PC-3 (cell line): ENCODE measurements around the gene TAS1R2. TPM values are rescaled to one million over a fixed set of nuclear protein-coding genes. Genes with fewer than 3 reads are reported as not detected.
"Not testable (repeated sequence)": the region's sequence is repeated elsewhere in the genome, so short reads cannot be mapped to it uniquely, and the experiment has no call there.

Experiments used
- ATAC-seq: fragments of 200-7000 bp; cut with Tn5 transposase; 2 replicates; pipeline ENCODE4 v1.9.1; 2020; ENCODE audit warnings: mild to moderate bottlenecking, moderate library complexity
- BruUV-seq: library from RNA; stranded (reverse); fragments of 400-500 nt; replicated peaks from 2 replicates; lab custom pipeline; 2021; lab: Mats Ljungman, UMichigan
- CTCF ChIA-PET: fragments of 300-600 bp; sonication (Branson Sonifier 250); formaldehyde crosslinking; loops from one replicate; lab custom pipeline; 2022; ENCODE audit warnings: antibody characterized with exemption; lab: Charles Lee
- POLR2A ChIA-PET: fragments of 300-600 bp; sonication (Branson Sonifier 250); formaldehyde crosslinking; loops from one replicate; lab custom pipeline; 2022; ENCODE audit warnings: antibody characterized with exemption; ENCODE audit not compliant: unreplicated experiment; lab: Charles Lee
- DNase-seq: peaks from one replicate; pipeline ENCODE4 v3.0.0-alpha.2; 2015
- H2AFZ ChIP-seq: fragments of 300-600 bp; sonication (generic); 2 replicates; pipeline ENCODE4 v1.6.0; 2016; ENCODE audit warnings: antibody characterized with exemption, low read length
- H3F3A ChIP-seq: fragments of 300-600 bp; sonication (generic); one replicate; pipeline ENCODE4 v1.6.0; 2017; ENCODE audit warnings: antibody characterized with exemption, low read length, control low read depth, mild to moderate bottlenecking; ENCODE audit not compliant: unreplicated experiment
- H3K27ac ChIP-seq: fragments of 300-600 bp; sonication (generic); 2 replicates; pipeline ENCODE4 v1.5.1; 2016; ENCODE audit warnings: mild to moderate bottlenecking, low read length
- H3K27me3 ChIP-seq: fragments of 300-600 bp; sonication (generic); 2 replicates; pipeline ENCODE4 v1.6.1; 2016; ENCODE audit warnings: low read length, mixed read lengths
- H3K36me3 ChIP-seq: fragments of 300-600 bp; sonication (generic); 2 replicates; pipeline ENCODE4 v1.6.1; 2016; ENCODE audit warnings: low read depth, mixed run types, low read length, mixed read lengths
- H3K4me1 ChIP-seq: fragments of 300-600 bp; sonication (generic); 2 replicates; pipeline ENCODE4 v1.5.1; 2016; ENCODE audit warnings: low read length; ENCODE audit not compliant: insufficient read depth
- H3K4me2 ChIP-seq: fragments of 300-600 bp; sonication (generic); 2 replicates; pipeline ENCODE4 v1.6.0; 2016; ENCODE audit warnings: low read length
- H3K4me3 ChIP-seq: fragments of 300-600 bp; sonication (generic); 2 replicates; pipeline ENCODE4 v1.5.1; 2016; ENCODE audit warnings: mild to moderate bottlenecking, low read length, mixed read lengths
- H3K79me2 ChIP-seq: fragments of 300-600 bp; sonication (generic); 2 replicates; pipeline ENCODE4 v1.6.1; 2017; ENCODE audit warnings: low read length, mixed read lengths
- H3K9ac ChIP-seq: fragments of 300-600 bp; sonication (generic); 2 replicates; pipeline ENCODE4 v1.6.0; 2016; ENCODE audit warnings: mild to moderate bottlenecking, low read length
- H3K9me2 ChIP-seq: fragments of 300-600 bp; sonication (generic); replicated peaks from 2 replicates; pipeline ENCODE4 v1.6.1; 2016; ENCODE audit warnings: mixed run types, low read length, mixed read lengths
- H3K9me3 ChIP-seq: fragments of 300-600 bp; sonication (generic); 2 replicates; pipeline ENCODE4 v1.6.1; 2016; ENCODE audit warnings: low read length, mixed read lengths
- H4K20me1 ChIP-seq: fragments of 300-600 bp; sonication (generic); 2 replicates; pipeline ENCODE4 v1.6.1; 2016; ENCODE audit warnings: low read length, mixed read lengths
- EZH2 ChIP-seq: fragments of 300-600 bp; sonication (generic); IDR thresholded peaks from one replicate; pipeline ENCODE4 v1.6.1; 2017; ENCODE audit warnings: antibody characterized with exemption, mild to moderate bottlenecking, low read length; ENCODE audit not compliant: unreplicated experiment
- EZH2phosphoT487 ChIP-seq: fragments of 300-600 bp; sonication (generic); IDR thresholded peaks from 2 replicates; pipeline ENCODE4 v1.6.1; 2018; ENCODE audit warnings: mild to moderate bottlenecking, antibody characterized with exemption, low read length, borderline replicate concordance
- intact Hi-C: fragments of 100-400 bp; cut with micrococcal nuclease; formaldehyde crosslinking; loops from 2 replicates; pipeline ENCODE4 v1.9.0; 2023
- total RNA-seq: library from RNA; depleted of rRNA; stranded (reverse); fragments of >200 nt; gene quantifications from 2 replicates; pipeline ENCODE4 v1.2.3, GENCODE V29; 2014
- TF ChIP-seq, protein P1 (sequence below): fragments of 300-600 bp; sonication (generic); conservative IDR thresholded peaks from 2 replicates; pipeline ENCODE4 v1.5.1; 2017; ENCODE audit warnings: antibody characterized with exemption, low read depth, mild to moderate bottlenecking, low read length

The TAS1R2 gene
- total RNA-seq, 1 experiment from 2014 or later = not detected

DNA sequence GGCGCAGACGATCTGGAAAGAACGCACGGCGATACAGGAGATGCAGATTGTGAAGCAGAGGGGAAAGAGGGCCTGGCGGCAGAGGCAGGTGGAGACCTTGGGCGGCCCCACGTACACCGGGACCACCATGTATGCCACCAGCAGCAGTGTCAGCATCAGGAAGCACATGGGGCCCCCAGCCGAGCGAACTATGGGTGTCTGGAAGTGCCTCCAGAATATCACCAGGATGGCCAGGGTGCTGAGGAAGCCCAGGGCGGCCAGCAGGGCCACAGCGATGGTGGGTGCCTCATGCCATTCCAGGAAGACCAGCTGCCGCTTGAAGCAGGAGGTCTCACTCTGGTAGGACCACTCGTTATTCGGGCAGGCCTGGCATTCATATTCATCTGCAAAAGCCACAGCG is 19.3 kb downstream of the TAS1R2 start:
- no peak overlapping the region for H3K4me2 ChIP-seq
- no peak overlapping the region for H3K27ac ChIP-seq
- H3K9ac ChIP-seq = no peak overlapping the region
- no peaks in the 10 kb centered on the region for H4K20me1 ChIP-seq
- intact Hi-C loops = no loop called here
- no peak for DNase-seq
- no peaks in the 10 kb centered on the region for H3K9me3 ChIP-seq
- no peak overlapping the region for H3K4me3 ChIP-seq
- no peaks in the 10 kb centered on the region for H3K36me3 ChIP-seq
- H3K27me3 ChIP-seq = peaks cover 37% of the 10 kb centered on the region
- H3K79me2 ChIP-seq = no peaks in the 10 kb centered on the region
- H3K4me1 ChIP-seq = no peaks in the 10 kb centered on the region
- CTCF ChIA-PET = no interaction called here
- H3F3A ChIP-seq = no peaks in the 10 kb centered on the region
- no peak overlapping the region for H2AFZ ChIP-seq
- POLR2A ChIA-PET = no interaction called here
- H3K9me2 ChIP-seq = no peaks in the 10 kb centered on the region
- TF ChIP-seq, protein P1, sequence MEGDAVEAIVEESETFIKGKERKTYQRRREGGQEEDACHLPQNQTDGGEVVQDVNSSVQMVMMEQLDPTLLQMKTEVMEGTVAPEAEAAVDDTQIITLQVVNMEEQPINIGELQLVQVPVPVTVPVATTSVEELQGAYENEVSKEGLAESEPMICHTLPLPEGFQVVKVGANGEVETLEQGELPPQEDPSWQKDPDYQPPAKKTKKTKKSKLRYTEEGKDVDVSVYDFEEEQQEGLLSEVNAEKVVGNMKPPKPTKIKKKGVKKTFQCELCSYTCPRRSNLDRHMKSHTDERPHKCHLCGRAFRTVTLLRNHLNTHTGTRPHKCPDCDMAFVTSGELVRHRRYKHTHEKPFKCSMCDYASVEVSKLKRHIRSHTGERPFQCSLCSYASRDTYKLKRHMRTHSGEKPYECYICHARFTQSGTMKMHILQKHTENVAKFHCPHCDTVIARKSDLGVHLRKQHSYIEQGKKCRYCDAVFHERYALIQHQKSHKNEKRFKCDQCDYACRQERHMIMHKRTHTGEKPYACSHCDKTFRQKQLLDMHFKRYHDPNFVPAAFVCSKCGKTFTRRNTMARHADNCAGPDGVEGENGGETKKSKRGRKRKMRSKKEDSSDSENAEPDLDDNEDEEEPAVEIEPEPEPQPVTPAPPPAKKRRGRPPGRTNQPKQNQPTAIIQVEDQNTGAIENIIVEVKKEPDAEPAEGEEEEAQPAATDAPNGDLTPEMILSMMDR = no peak
- TF ChIP-seq EZH2phosphoT487 = no peak
- TF ChIP-seq EZH2 = no peak
- ATAC-seq = no peak
- no TSS peak for BruUV-seq

DNA sequence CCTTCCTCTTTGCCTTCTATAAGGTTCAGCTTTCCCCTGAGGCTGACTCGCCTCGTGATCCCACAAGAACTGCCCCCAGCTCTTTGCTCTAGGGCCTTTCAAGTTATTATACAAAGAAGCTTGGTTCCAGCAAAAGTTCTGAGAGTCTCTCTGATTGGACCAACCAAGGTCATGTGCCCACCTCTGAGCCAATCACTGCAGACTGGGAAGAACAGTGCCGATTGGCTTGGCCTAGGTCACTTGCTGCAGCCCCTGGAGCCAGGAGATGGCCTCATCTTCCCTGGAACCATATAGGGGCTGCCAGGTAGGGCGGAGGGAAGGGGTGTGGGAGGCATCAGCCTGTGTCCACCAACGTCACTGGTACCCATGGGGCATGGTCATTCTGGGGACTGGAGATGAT is 22.8 kb downstream of the TAS1R2 start:
- intact Hi-C loops = no loop called here
- POLR2A ChIA-PET = no interaction called here
- no peak for TF ChIP-seq EZH2phosphoT487
- no peak for TF ChIP-seq EZH2
- TF ChIP-seq, protein P1 = no peak

DNA sequence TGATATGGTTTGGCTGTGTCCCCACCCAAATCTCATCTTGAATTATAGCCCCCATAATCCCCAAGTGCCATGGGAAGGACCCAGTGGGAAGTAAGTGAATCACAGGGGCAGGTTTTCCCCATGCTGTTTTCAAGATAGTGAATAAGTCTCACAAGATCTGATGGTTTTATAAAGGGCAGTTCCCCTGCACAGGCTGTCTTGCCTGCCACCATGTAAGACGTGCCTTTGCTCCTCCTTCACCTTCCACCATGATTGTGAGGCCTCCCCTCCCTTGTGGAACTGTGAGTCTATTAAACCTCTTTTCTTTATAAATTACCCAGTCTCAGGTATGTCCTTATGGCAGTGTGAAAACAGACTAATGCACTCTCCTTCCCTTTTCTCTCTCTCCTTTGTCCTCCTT is 27.1 kb downstream of the TAS1R2 start:
- ATAC-seq, POLR2A ChIA-PET, H3F3A ChIP-seq, H3K79me2 ChIP-seq, H3K9me3 ChIP-seq, H3K9ac ChIP-seq, H3K4me3 ChIP-seq, DNase-seq, H3K27ac ChIP-seq, H2AFZ ChIP-seq, intact Hi-C loops, CTCF ChIA-PET, H3K4me1 ChIP-seq, H4K20me1 ChIP-seq, H3K36me3 ChIP-seq, H3K9me2 ChIP-seq, BruUV-seq, H3K4me2 ChIP-seq: not testable (repeated sequence)
- H3K27me3 ChIP-seq = peaks cover 38% of the 10 kb centered on the region

More for the DNA sequence above, 22.8 kb downstream of the TAS1R2 start:
- H3K36me3 ChIP-seq = no peaks in the 10 kb centered on the region
- H2AFZ ChIP-seq = no peak overlapping the region
- H3F3A ChIP-seq = no peaks in the 10 kb centered on the region
- no peak overlapping the region for H3K27ac ChIP-seq
- DNase-seq (no peak), ATAC-seq (no peak)
- no peaks in the 10 kb centered on the region for H3K4me1 ChIP-seq
- H3K27me3 ChIP-seq = peaks cover 32% of the 10 kb centered on the region
- H3K79me2 ChIP-seq = no peaks in the 10 kb centered on the region
- no peak overlapping the region for H3K9ac ChIP-seq
- CTCF ChIA-PET = no interaction called here
- no peaks in the 10 kb centered on the region for H3K9me3 ChIP-seq
- no peak overlapping the region for H3K4me2 ChIP-seq
- no peaks in the 10 kb centered on the region for H4K20me1 ChIP-seq
- no peak overlapping the region for H3K4me3 ChIP-seq
- no peaks in the 10 kb centered on the region for H3K9me2 ChIP-seq
- no TSS peak for BruUV-seq
